Femur (tissue), 1 donor: ENCODE measurements around the gene PIK3R1.

Source experiments
- DNase-seq: peaks from one replicate; pipeline ENCODE4 v3.0.0-alpha.2; 2017

Gene PIK3R1

DNA sequence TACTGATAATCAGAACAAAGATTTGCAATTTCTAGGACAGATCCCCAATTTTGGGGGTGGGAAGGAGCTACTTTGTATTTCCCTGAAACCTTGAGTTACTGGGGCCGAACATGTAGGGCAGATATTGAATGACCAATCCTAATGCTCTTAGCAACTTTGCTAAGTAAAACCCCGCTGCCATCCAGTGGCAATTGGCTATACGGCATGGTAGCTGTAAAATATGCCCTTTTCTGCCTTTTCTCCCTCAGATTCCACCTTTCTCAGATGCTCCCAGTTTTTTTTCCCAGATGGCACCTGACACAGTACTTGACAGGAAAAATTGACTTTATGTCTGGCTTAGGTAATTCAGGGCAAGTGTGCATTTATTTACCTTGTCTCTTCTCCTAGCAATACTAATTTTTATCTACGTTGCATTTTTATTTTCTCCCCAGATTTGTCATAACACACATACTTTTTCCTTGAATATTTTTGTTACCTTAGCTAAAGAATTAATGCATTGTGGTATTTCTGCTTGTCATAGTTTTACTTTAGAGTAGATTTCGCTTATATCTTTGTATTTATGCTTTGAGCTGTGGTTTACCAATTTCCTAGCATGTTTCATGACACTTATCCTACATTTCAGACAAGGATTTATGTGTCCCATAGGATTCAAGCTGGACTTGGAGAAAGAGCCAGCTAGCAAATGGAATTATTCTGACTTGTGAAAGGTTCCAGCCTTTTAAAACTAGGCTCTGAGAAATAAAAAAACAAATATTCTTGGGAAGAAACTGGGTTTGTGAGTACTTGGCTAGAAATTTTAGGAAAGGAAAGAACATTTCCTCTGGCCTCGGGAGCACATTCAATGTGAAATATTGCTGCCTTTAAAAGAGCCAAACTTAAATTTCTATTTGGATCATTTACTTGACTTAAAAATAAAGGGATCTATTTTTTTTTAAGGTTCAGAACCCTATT is 37.4 kb downstream of the PIK3R1 start:
- peak; percentile 79 for DNase-seq

DNA sequence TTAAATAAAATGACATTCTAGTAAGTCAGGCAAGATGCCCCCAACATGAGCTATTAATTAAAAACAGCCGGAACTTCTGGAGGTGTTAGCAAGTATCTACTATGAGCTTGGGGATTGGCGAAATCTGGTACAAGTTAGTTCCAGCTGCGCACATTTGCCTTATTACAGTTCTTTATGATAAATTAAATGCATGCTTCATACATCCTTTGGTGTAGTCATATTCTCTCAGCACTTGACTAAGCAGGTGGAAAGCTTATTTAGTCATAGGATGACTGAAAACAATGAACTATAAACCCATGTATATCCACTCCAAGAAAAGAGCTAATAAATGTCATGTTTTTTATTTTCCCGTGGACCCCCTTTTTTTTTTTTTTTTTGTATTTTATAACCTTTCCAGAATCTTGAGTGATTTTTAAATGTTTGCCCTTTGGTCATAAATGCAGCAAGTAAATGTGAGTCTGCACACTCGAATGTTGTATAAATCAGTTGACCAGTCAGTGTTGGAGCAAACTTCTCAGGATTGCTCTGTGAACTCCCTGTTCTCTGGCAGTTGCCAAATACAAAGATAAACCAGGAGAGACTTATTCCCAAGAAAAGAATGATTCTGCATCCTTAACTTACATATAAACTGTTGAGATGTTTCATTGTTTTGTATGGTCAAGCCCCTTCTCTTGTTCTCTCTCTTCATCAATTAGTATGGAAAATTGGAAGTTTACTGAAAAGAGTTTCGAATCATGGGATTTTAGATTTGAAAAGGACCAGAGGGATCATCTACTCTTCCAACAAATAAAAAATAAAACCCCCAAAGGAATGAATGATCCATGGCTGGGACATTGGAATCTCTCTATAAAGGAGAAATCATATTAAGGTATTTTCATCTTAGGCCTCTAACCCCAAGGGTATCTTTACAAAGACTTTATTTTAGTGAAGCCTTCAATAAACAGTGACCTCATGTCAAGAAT is 38.3 kb downstream of the PIK3R1 start:
- DNase-seq, result no peak

DNA sequence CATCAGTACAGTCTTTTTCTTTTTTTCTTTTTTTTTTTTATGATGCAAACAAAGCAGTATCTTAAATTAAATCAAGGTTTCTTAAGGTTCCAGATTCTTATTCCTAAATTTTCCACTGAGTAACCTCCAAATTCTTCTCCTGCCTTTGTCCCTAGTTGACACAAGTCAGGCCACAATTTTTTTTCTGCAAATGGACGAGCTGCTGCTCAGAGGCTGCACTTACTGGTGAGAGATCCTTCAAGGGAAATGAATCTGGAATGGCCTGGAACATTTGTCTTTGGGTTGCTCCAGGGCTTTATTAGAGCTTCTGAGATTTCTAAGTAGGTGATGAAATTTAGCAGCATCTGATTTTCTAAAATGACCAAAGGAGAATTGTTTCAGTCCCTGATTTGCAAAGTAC is 39.3 kb downstream of the PIK3R1 start:
- no peak for DNase-seq

DNA sequence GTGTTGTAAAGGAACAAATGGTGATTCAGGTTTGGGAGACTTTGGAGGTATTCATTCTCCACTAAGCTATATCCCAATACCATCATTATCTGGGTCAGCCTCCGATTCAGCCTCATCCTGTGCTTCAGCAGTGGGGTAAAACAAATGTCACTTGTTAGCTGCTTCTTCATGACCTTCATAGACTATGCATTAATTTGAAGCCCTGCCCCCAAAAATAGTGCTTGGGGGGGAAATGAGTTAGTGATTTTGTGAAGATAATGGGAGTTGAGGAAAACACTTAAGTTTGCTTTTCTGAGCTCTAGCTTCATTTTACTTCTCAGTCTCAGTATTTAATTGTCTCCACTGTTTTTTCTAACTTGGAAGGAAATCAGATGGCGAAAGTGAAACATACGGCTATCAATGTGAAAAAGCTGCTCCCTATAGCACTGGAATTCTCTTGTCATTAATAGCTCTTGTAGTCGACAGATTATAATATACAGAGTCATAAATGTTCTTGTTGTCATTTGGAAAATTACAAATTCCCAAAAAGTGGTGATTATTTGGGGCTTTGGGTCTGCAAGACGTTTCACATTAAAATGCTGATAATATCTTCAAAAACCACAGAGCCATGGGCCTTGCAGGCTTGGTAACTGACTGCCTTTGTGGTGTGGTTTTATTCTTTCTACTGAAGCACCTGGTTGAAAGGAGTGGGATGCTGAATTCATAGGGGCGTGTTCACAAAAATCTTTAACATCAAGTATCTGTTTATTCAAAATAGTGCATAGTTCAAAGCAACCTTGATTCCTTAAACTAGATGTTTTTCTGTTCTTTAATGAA is 40.0 kb downstream of the PIK3R1 start:
- no peak for DNase-seq

DNA sequence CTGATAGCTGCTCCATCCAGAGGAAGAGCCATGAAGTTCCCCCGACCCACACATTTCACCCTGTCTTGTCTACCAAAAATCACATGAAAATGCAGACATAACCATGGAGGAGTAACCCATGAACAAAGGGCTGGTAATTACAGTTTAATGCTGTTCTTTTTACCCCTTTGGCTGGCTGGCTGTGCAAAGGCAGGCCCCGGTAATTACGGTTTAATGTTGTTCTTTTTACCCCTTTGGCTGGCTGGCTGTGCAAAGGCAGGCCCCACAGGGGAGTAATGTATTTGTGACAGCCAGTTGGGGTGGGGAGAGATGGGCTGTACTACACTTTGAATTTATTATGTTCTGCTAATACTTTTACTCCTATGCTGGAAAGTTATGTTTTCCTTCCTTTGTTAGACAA is 41.7 kb downstream of the PIK3R1 start:
- no peak for DNase-seq

DNA sequence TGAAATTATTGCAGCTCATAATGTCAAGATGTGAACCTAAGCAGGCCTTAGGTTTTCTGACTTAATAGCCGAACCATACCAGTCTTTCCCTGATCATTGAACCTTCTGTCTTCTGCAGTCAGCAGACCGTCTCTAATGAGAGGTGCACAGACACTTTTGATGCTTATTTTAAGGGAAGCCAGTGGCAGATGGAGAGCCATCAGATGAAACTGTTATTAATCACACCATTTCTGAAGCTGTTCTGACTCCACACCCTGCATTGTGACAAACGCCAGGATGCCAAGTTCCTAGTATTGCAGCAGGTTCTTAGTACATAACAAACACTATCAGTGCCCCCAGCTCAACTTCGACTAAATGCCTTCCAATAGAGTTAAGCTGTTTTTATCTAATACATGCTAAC is 43.0 kb downstream of the PIK3R1 start:
- no peak for DNase-seq

DNA sequence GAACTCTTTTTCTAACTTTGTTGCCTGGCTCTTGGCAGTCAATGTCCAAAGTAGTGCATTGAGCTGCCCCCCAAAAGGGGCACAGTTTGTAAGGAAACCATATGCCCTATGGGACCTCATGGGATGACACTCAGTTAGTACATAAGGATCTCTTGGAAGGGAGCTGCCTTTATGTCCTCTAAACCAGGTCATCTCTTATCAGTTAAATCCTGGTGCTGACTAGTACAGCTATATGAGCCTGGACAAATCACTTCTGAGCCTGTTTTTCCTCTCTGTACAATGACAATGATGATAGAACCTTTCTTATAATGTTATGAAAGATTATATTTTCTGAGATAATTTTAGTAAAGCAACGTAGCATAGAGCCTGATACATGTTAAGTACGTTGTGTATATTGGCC is 44.1 kb downstream of the PIK3R1 start:
- DNase-seq, result no peak

DNA sequence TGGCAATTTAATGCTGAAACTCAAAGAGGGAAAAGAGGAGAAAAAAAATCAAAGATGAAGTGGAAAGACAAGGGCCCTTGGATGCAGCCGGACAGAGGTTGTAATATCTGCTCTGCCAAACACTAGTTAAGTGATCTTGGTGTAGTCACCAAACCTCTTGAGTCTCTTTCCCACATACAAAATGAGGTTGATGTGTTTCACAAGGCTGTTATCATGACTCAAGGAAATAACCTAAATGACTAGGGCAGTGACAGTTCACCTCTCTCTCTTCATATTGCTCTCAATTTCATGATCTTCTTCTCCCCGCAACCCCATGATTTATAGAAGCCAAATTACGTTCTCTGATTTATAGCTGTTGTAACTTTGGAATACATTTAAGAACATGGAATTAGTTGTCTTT is 44.9 kb downstream of the PIK3R1 start:
- DNase-seq, result no peak

DNA sequence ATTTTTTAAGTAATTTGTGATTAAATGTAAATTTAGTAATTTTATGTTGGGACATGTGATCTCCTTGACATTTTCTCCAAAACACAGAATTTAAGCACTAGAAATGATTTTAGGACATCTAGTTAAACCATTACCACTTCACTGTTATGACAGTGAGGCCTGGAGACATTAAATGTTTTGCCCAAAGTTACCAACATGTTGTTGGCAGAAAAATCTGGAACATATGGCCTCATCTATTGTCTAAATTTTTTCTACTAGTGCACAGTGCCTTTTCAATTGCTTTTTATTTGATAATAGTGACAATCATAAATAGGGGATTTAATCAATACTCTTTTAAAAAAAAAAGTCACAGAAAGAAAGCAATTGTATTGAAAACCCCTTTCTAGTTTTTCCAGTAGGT is 45.6 kb downstream of the PIK3R1 start:
- DNase-seq, result no peak

DNA sequence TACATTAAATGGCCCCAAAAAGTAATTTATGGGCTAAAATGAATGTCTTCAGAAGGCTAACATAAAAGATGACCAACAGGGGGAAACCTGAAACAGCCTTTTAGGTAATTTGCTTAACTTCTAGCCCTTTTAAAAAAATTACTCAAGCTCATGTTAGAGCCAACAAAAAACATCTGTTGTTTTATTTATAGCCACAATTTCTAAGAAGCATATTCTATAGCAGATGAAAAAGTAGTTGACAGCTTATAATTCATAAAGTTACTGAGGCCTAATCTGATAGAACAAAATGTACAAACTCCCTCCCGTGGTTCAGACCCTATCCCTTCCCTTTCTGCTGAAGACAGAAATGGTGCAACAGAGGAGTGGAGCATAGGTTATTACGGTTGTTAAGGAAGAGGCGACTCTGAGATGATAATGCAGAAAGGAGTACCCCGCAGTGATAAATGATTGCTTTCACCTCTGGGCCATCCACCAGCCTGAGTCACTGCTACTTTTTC is 46.1 kb downstream of the PIK3R1 start:
- DNase-seq, result no peak

DNA sequence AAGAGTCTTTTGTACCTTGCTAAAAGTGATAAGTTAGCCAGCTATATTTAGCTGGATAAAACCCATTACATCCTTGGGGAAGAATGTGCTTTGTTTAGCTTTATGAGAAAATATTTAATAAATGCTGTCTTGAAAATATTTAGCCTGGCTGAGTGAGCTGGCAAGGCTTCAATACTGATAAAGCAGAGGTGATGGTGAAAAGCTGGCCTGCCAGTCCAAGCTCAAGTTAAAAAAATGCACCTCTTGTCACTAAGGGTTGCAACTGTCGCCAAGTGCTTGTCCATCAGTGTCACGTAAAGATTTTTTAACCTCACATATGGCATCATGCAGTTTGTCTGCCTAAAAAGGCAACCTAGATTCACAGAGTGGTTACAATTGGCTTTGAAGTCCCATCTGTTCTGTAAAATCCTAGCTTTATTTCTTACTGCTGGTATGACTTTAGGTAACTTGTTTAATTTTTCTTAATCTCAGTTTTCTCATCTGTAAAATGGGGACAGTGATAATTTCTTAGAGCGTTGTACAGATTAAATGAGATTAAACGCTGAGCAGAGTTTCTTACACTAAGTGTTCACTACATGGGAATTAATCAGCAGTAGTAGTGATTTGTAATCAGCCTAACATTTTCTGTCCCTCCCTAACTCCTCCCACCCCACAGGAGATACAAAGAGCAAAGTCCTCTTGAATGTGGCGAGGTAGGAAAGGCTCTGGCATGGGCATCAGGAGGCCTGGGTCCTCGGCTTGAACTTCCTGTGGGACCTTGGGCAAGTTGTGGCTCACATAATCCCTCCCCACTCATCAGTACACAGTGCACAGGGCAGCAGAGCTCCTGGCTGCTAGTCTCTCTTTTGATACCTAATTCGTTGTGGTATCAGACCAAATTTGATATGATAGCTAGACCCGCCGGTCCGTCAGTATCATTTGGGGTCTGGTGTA is 48.7 kb downstream of the PIK3R1 start:
- DNase-seq, result no peak

DNA sequence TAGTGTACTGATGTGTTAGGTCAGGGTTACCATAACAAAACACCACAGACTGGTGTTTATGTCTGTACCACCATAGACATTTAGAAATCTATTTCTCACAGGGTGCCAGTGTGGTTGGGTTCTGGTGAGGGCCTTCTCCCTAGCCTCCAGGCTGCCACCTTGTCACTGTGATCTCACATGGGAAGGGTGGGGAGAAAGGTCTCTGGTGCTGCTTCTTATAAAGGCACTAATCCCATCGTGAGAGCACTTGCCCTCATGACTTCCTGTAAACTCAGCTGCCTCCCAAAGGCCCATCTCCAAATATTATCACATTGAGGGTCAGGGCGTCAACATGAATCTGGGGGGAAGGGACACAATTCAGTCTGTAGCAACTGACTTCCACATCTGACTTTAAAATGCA is 49.8 kb downstream of the PIK3R1 start:
- no peak for DNase-seq

DNA sequence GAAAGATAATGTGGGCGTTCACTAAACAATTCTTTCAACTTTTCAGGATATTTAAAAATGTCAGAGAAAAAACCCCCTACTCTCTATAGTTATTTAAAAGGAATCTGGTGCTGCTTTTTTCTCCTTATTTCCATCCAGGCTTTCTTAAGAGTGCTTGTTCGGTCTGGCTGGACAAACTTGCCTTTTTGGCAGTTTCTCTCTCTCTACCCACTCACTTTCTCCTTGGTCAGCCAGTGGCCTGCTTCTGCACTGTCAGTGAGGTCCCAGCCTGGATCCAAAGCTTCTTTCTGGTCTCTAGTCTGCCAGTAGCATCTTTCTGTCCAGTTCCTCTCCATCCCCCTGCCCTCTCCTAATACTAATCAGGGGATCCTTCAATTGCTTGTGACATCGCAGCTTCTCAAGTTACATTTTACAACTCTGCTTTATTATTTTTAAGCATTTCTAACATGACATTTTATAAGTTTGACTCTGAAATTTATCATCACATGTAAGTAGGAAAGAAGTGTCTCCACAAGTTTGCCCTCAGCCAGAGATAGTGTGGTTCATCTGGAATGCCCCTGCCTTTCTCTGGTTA is 50.4 kb downstream of the PIK3R1 start:
- no peak for DNase-seq

DNA sequence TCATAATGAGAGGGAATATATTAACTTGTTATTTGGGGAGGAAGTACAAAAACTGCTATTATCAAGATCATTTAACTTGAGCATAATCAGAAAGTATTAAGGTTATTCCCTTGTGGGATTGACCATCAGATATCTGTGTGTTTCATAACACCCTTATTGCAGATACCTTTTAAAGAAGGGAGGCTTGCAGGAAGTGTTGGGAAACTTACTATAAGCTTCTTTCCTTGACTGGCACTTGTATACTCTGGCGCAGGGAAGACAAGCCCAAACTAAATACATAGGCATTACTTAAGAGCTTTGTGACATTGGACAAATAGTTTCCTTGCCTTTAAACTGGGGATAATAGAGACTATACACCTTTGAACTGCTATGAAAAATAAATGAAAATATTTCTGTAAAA is 50.9 kb downstream of the PIK3R1 start:
- DNase-seq, result no peak

DNA sequence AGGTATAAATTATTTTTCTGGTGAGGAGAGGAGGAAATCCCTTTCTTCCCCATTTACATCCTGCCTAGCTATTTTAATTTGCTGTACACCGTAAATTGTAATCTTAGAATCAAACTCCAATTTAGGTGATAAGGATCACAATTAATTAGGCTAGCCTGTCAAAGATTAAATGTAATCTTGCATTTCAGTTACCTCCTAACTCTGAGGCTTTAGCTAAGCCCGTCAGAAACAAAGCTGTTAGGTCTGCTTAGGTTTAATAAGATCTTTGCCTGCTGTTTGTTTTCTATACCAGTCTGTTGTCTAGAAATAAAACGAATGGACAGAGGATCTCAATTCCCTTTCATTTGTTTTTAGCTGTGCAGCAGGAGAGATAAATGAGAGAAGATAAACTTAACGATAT is 51.5 kb downstream of the PIK3R1 start:
- no peak for DNase-seq

DNA sequence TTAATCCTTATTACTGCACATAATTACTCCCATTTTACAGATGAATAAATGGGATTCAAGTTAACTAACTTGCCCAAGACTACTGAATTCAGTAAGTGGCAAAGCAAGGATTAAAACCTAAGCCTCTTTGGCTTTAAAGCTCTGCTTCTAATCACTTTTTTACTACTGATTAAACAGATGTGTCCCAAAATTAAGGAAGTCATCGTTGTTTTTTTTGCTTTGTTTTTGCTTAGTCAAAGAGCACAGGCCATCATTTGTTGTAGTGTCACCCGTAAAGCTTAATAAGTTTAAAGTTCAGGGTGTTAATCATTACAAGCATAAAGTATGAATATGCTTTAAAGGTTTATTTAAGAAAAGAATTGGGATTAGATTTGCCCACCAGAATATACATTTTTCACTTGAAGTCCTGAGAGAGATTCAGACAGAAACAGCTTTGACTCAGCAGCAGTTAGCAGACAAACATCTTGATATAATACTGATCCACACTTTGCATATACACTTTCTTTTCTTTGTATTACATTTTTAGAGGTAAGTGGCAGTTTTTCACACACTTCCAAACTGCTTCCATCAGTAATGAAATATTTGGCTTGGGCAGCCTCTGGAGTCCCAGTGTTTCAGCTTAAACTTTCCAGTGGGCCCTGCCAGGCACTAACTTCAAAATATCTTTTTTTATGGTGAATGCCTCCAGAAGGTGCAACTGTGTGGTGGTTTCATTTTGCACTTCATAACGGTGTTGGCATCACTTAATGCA is 52.7 kb downstream of the PIK3R1 start:
- DNase-seq, result peak; percentile 57

DNA sequence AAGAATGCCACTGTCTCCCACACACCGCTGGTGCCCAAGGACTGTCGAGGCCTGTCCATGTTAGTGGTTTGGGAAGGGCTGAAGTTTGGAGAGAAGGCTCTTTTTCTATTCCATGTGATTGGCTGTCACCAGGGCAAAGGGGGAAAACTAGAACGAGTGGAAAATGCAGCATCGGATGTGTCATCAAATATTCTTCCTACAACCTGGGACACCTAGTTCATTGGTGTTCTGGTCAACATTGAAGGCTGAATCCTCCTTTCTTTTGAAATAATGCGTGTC is 53.2 kb downstream of the PIK3R1 start:
- DNase-seq, result no peak

DNA sequence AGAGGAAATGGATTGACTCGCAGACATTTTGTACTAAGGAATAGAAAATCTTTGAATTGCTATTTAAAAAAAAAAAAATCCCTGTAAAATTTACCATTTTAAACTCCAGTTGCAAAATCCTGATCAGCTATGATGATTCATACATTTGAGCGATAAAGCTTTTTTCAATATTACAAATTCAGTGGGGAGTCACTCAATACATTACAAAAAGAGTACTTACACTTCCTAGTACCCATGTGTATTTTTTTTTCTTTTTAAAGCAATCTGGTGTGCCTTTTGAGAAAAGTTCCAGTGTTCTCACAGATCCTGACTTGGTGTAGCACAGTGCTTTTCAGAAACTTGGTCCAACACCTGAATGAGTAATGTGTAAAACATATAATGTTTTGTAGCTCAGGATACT is 54.3 kb downstream of the PIK3R1 start:
- DNase-seq, result no peak

DNA sequence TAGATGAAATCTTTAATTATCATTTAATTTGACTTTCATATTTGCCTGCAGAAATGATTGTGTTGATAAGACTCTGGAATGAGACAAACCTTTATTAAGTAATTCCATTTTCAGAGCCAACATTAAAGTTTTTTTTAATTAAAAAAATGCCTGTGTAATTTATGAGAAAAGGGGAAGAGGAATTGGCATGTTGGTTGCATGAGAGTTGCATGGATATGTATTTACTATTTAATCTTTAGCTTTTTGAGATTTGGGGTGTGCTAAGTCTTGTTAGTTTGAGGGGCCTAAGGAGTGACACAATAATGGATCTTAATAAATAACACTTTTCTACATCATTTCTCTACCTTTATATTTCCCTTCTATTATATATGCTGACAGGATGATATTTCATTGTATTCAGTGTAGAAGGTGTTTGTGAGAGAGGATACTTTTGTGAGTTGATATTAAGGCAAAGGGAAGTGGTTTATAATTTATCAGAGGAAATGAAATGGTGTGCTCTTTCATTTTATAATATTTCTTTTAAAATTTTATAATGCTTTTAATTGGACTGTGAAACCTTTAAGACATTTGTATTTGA is 54.9 kb downstream of the PIK3R1 start:
- DNase-seq, result no peak

DNA sequence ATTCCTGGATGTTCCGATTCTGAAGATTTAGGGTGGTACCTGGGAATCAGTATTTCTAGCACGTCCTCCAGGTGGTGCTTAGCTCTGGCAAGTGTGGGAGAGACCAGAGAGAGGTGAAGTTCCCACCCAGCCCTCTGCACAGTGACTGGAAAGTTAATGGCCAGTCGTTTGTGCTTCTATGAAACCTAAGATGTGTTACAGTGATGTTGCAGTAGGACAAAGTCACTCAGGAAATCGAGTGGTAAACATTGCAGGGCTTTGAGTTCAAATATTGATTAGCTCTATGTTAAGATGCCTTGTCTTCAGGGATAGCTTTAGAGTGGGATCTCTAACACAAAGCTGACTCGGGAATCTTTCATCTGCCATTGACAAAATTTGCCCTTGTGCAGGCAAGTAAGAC is 55.6 kb downstream of the PIK3R1 start:
- no peak for DNase-seq
